ENCODE results near the gene RAB7B.

RAB7B gene

GRCh38 chr1:206014601-206015000 lies 11.4 kb upstream of the RAB7B start:
- DNase-seq (ENCODE audit: low read depth): no peak
- H3K4me3 ChIP-seq (ENCODE audit: control insufficient read depth, low read depth, low read length): no peak overlapping the region
- TF ChIP-seq CTCF (IDR thresholded peaks at IDR 0.05; ENCODE audit: control insufficient read depth, insufficient read depth, low read depth, low read length, missing control alignments): no peak

- no peak for DNase-seq (ENCODE audit: low read depth)
- no peak overlapping the region for H3K4me3 ChIP-seq (ENCODE audit: control insufficient read depth, low read depth, low read length)
- TF ChIP-seq CTCF (IDR thresholded peaks at IDR 0.05; ENCODE audit: control insufficient read depth, insufficient read depth, low read depth, low read length, missing control alignments): no peak
Measured at GRCh38 chr1:206013026-206013795, 10.0 kb upstream of the RAB7B start.

GRCh38 chr1:206012086-206012859 lies 9.1 kb upstream of the RAB7B start:
- no peak for DNase-seq (ENCODE audit: low read depth)
- TF ChIP-seq CTCF (IDR thresholded peaks at IDR 0.05; ENCODE audit: control insufficient read depth, insufficient read depth, low read depth, low read length, missing control alignments): no peak
- no peak overlapping the region for H3K4me3 ChIP-seq (ENCODE audit: control insufficient read depth, low read depth, low read length)

GRCh38 chr1:206011057-206011456 lies 7.9 kb upstream of the RAB7B start:
- no peak overlapping the region for H3K4me3 ChIP-seq (ENCODE audit: control insufficient read depth, low read depth, low read length)
- no peak for DNase-seq (ENCODE audit: low read depth)
- TF ChIP-seq CTCF (IDR thresholded peaks at IDR 0.05; ENCODE audit: control insufficient read depth, insufficient read depth, low read depth, low read length, missing control alignments): no peak

DNA sequence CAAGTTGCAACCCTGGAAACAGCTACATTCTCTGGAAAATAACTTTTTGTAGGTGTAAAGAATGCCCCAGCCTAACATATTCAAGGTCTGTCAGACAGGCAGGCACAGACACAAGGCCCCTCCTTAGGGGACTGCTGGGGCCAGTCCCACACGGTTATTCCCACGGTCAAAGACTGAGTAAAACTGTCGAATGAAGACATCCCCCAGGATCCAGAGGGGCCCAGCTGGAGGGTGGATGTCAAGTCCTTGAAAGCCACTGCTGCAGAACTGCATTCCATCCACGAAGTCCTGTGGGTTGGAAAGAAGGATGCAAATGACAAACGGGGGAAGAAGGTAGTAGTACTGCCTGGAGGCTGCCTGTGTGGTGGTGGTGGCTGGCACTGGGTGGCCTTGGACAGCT lies 6.9 kb upstream of the RAB7B start:
- no peak for TF ChIP-seq CTCF (IDR thresholded peaks at IDR 0.05; ENCODE audit: control insufficient read depth, insufficient read depth, low read depth, low read length, missing control alignments)
- no peak for DNase-seq (ENCODE audit: low read depth)
- no peak overlapping the region for H3K4me3 ChIP-seq (ENCODE audit: control insufficient read depth, low read depth, low read length)

DNA sequence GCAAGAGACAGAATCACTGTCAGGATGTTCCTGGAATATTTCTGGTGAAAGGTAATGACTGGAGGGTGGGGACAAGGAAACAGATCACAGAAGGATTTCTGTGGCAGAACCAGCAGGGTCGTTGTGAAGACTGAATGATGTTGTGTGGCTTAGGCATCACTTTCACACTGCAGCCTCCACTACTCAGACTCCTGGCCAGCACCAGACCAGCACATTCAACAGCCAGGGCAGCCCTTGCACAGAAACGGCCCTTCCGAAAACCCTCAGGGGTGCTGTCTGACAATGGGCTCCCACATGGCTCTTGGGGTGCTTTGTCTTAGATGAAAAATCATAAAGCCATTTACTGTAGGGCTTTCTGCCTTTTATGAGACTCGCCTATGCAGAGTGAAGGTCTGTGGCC lies 3.8 kb upstream of the RAB7B start:
- no peak for DNase-seq (ENCODE audit: low read depth)

More for the DNA sequence above, 3.8 kb upstream of the RAB7B start:
- no peak overlapping the region for H3K4me3 ChIP-seq (ENCODE audit: control insufficient read depth, low read depth, low read length)
- no peak for TF ChIP-seq CTCF (IDR thresholded peaks at IDR 0.05; ENCODE audit: control insufficient read depth, insufficient read depth, low read depth, low read length, missing control alignments)
